CD4-positive, alpha-beta T cell treated with Interleukin-6 at 100 ng/mL for 8 hours (primary cell): Measurements from ENCODE around the gene EDEM1.

Experiments used
- DNase-seq: peaks from one replicate; pipeline ENCODE4 v3.0.0-alpha.2; 2020; ENCODE audit warnings: mixed read lengths, low spot score

Gene EDEM1

DNA sequence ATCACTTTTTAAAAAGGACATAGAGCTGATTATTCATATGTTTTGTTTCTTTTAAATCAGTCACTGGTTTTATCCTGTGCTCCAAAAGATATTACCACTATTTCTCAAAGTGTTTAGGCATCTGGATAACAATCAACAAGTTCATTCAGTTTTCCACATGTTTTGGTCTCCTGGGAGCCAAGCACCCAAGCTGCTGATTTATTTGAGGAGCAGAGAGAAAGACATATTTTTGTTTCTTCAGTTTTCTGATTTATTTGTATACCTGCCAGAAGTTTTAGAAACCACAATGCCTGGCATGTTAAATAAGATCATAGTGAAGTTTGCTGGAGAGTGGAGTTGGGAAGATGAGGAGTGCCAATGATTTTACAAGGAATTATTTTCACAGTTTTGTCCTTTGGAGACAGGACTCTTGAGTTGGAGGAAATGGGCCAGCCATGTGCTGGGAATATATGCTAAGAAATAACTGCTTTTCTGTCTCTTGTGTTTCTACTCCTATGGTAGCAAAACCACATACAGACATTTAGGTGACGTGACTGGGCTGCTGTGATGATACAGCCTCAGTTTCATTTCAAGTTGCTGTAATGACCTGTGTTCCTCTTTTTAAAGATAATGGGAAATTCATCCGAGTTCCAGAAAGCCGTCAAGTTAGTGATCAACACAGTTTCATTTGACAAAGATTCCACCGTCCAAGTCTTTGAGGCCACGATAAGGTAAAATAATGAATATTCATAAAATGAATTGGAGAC, 11.7 kb downstream of the EDEM1 start:
- no peak for DNase-seq

GRCh38 chr3:5201536-5201935, 14.0 kb downstream of the EDEM1 start:
- no peak for DNase-seq

- DNase-seq, result no peak
Measured at GRCh38 chr3:5202222-5202621, 14.7 kb downstream of the EDEM1 start.

DNA sequence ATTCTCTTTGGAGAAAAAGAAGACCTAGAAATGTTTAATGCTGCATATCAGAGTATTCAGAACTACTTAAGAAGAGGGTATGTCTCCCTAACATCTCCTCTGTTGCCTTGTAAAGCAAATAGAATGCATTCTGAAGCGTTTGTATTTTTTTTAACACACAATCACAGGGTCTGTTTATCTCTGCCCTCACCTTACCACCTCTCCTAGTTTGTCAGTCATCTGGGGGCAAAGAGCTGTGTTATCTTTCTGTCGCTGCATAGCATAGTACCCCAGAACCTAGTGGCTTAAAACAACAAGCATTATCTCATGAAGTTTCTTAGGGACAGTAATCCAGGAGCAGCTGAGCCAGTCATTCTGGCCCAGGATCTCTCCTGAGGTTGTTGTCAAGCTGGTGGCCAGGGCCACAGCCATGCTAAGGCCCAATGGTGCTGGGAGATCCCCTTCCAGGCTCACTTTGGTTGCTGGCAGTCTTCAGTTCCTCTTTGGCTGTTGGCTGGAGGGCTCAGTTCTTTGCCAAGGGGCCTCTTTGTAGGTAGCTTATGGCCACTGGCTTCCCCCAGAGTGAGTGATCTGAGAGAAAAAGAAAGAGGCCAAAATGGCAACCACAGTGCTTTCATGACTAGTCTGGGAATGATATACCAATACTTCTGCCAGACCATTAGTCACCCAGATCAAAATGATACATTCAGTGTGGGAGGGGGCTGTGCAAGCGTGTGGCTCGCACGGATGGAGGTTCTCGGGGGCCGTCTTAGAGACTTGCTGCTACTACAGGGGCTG, 17.8 kb downstream of the EDEM1 start:
- no peak for DNase-seq

GRCh38 chr3:5210926-5211325, 23.4 kb downstream of the EDEM1 start:
- no peak for DNase-seq

DNA sequence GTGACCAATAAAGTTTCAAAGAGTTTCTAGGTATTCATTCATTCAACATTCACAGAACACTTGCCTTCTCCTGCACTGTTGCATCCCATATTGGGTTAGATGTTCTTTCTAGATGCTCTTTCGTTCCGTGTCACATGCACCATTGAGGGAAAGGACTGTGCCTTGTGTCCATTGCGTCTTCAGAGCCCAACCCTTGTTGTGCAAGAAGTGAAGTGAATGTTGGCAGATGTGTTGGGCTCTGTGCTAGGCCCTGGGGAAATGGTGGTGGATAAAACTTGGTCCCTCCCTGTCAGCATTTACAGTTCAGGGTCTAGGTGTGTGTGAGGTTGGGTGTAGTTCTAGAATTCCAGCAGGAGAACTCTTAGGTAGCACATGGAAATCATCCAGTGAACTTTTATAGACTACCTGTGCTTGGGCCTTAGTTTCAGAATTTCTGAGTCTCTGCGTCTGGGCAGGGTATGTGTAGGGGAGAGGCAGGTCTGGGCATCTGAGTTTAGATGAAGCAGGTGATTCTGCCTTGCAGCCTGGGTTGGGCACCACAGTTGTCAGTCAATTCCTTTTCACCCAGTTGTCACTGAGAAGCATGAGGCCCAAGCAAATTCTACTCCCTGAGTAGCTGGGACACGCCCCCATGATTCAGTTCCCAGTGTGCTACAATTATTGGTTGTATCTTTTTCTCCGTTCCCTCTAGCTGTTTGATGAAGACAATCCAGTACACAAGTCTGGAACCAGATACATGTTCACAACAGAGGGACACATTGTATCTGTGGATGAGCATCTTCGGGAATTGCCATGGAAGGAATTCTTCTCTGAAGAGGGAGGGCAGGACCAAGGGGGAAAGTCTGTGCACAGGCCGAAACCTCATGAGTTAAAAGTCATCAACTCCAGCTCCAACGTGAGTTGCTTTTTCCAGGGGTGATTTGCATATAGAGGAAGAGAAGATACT, 25.4 kb downstream of the EDEM1 start:
- DNase-seq, result no peak

GRCh38 chr3:5213574-5213966, 26.1 kb downstream of the EDEM1 start:
- no peak for DNase-seq

DNA sequence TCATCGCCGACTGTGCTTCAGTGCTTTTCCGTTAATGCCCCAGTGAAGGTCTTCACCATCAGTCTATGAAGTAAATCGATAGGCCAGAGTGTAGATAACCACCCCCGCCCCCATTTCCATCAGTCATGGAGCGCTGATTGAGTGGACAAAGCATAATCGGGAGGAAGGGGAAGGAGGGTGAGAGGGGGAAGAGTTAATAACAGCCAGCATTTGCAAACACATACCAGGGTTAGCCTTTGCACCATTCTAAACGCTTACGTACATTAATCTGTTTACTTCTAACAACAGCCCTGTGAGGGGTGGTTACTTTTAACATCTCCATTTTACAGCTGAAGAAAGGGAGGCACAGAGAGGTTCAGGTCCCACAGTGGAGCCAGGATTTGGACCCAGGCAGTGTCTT, 26.8 kb downstream of the EDEM1 start:
- DNase-seq, result no peak

DNA sequence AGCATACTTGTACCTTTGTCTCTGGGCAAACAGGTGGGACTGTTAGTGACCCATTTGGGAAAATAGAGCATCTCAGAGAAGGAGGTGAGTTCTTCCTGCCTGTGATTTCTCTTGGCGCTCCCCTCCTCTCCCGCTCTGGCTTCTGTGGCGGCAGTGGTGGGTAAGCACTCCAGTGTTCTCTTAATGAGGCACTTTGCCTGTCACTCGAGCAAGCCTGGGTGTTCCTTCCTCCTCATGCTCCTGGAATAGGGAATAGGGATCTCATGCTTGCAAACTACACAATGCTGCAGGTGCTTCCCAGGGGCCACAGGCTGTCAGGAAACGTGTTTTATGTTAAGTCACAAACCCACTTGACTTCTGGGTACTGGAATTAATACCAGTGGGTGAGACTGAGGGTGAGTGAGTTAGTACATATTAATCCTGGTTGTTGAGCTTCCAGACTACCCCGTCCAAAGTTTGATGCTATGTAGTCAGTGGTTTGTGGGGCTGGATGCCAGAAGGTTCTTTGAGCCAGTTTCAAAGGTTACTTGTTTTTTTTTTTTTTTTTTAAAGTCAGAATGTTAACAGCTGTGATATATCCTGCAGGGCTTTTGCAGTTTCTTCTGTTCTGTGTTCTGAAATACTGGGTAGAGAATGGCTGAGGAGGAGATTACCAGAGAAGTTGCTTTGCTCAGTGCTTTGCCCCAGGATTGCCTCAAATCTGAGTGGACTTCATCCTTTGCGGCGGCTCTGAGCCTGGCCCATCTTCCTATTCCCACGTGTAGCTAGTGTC, 30.5 kb downstream of the EDEM1 start:
- no peak for DNase-seq

GRCh38 chr3:5218815-5219214, 31.3 kb downstream of the EDEM1 start:
- no peak for DNase-seq

DNA sequence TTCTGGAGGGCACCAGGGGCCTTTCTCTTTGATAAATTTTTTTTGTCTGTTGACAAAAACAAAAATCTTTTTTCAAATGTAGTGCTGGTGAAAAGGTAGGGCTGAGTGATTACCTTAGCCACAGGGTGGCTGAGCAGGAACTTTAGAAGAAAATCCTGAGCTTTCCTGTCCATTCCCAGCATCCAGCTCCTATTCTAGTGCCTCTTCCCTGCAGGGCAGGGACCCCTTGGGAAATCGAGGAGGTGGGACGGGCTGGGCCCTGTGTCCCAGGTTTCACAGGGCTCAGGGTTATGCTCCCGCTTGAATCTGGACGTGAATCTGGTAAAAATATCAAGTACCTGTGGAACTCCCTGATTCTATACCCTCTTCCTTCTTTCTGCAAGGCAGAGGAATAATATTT, 31.7 kb downstream of the EDEM1 start:
- no peak for DNase-seq

DNA sequence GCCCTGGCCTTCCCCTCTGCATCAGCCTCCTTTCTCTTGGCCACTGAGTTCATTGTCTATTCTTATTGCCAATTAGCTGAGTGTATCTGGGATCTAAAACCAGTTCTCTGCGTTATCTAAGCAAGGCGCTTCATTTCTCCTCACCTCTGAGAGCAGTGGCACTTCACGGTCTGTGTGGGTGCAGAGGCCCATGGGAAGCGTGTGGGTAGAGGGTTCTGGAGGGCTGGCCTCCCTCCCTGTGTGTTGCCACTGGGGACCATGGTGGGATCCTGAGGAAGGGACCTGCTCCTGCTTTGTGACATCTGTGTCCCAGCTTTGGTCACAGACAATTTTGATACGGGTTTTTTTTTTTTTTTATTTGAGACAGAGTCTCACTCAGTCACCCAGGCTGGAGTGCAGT, 32.7 kb downstream of the EDEM1 start:
- no peak for DNase-seq

DNA sequence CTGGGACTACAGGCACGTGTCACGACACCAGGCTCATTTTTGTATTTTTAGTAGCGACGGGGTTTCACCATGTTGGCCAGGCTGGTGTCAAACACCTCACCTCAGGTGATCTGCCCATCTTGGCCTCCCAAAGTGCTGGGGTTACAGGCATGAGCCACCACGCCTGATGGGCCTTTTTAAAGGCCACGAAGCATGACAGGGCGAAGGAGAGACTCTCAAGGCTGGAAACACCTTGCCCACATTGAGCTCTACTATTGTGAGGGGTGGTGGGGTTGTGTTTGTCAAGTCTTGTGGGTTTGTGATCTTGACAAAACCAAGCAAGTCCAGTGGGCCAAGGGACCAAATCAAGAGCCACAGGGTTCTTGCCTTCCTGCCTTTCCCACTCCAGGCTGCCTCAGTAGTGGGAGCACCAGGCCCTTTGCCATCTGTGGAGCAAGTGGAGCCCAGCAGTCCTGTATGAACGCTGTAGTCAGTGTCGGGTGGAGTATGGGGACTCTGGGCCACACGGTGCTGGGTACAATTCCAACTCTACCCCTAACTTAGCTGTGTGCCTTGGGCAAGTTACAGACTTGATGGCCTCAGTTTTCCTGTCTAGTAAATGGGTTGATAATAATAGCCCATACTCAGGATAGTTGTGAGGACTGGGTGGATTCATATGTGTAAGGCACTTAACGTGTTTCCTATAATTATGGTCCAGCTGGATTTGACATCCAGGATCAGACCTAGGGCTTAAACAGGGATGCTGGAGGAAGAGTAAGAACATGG, 33.3 kb downstream of the EDEM1 start:
- DNase-seq, result no peak

DNA sequence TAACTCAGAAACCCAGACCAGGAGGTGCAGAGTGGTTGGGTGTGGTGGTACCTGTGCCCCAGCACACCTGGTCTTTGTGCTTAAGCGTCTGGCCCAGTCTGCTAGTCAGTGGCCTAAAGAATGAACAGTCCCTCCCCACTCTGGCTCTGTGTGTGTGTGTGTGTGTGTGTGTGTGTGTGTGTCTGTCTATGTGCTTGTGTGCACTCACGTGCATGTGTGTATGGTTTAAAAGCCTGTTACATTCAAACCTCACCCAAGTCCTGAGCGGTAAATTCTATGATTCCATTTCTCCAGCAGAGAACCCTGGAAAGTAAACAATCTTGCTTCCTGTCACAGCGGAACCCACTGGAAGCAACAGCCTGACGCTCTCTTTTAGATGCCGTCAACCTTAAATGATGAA, 34.2 kb downstream of the EDEM1 start:
- DNase-seq, result no peak

DNA sequence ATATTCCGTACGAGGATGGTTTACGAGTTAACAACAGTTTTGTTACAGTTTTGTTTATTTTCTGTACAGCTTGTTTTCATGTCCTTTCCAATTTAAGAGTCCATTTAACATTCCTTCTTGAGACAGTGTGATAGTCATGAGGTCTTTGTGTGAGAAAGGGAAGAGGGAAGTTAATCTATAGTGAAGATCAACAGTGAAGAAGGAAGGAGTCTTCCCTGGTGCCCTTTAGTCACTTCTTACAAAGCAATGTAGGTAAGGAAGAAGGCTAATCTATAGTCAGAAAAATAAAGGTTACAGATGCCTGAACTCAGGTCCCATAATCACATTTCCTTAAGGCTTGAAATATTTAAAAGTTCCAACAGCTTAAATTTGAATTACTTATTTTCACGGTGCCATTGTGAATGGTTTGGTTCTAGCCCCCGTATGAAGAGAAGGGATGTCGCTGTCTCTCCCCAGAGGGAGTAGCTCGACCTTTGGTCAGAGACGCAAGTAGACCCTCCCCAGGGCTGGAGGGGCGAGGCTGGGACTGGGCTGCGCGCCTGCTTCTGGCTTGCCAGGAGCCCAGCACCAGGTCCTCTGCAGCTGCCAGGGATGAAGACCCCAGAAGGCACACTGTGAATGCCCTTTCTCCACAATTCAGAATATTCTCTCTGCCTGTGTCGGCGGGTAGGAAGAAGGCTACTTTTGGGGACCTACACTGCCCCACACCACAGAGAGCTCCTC, 34.9 kb downstream of the EDEM1 start:
- DNase-seq, result no peak

- DNase-seq, result no peak
Measured at GRCh38 chr3:5226783-5227182, 39.3 kb downstream of the EDEM1 start.

DNA sequence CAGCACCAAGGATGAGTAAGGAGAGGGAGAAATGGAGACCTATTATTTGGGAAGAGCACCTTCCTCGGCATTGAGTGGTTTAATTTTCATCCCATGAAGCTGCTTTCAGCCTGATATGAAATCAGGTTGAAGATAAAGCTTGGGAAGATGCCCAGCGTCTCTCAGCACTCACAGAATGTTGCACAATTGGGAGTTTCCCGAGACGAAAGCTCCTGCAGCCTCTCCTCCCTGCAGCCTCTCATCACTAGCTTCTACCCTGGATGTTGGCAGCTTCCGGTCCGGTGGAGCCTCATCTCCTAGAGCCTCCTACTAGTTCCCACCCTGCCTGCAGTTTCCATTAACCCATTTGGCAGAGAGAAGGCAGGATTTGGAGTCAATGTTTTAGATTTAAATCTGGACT, 40.3 kb downstream of the EDEM1 start:
- no peak for DNase-seq

DNA sequence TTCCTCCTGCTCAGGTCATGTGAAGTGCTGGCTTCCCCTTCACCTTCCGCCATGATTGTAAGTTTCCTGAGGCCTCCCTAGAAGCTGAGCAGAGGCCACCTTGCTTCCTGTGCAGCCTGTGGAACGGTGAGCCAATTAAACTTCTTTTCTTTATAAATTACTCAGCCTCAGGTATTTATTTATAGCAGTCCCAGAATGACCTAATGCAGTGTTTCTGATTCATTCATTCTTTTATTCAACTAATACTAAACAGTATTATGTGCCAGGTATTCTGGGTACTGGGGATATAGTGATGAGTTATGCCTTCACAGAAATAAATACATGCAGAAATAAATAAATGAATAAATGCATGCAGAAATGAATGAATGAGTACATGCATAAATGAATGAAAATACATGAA, 41.9 kb downstream of the EDEM1 start:
- DNase-seq, result no peak

DNA sequence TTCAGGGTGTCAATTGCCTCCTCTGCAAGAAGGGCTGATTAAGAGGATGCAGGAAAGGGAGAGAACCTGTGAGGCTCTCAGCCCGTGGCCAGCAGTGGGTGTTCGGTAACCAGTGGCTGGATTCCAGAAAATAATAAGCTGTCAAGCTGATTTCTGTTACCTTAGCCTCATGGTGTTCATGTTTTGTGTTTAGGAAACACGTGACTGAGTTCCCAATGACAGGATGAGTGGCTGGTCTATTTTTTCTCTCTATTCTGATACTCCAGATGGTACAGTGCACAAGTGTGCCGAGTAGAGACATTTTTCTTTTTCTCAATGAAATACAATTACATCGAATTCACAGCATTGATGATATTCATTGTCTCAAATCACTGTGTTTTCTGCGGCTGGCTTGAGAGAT, 43.6 kb downstream of the EDEM1 start:
- DNase-seq, result no peak

DNA sequence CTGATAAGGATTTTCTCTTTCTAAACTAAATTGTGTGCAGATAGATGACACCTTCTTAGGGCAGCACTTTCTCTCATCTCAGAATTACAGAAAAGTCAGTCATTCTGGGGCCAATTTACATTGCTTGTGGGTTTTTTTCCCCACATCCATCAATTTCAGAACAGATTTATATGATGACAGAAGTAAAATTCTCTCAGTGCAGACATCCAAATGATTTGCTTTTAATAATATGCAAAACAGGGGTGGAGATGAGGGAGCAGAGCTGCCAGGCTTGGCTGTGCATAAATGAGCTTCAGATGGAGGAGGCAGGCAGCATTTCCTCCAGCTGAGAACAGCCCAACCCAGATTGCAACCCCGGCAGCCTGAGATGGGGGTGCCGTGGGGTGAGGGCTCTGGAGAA, 44.0 kb downstream of the EDEM1 start:
- DNase-seq, result no peak
